Prostate gland (tissue), 2 donors: ENCODE data around the gene CEP112. TPM values are rescaled to one million over a fixed set of nuclear protein-coding genes. Genes with fewer than 3 reads are reported as not detected.

ENCODE experiments used
- DNase-seq: peaks from one replicate; pipeline ENCODE4 v3.0.0-alpha.2; 2019; ENCODE audit warnings: low spot score
- H3K27ac ChIP-seq, 2 donors: fragments of 200-600 bp; sonication (generic); 2 replicates each; pipeline ENCODE4 v1.5.1; 2017 to 2019
- H3K27me3 ChIP-seq: fragments of 200-600 bp; sonication (generic); replicated peaks from 2 replicates; pipeline ENCODE4 v1.5.1; 2019; ENCODE audit not compliant: insufficient read depth
- H3K36me3 ChIP-seq, 2 donors: fragments of 200-600 bp; sonication (generic); 1 replicate in 1 of 2; 2 replicates in 1 of 2; pipeline versions ENCODE4 v1.5.1 to v1.8.1; 2017 to 2019
- H3K4me1 ChIP-seq: fragments of 200-600 bp; sonication (generic); replicated peaks from 2 replicates; pipeline ENCODE4 v1.5.1; 2019
- H3K4me3 ChIP-seq, 2 donors: fragments of 200-600 bp; sonication (generic); 2 replicates each; pipeline ENCODE4 v1.5.1; 2017 to 2019
- H3K9me3 ChIP-seq: fragments of 200-600 bp; sonication (generic); 2 replicates; pipeline ENCODE4 v1.5.1; 2017
- POLR2A ChIP-seq: fragments of 450-650 bp; IDR thresholded peaks from one replicate; pipeline ENCODE4 v1.6.1; 2016; ENCODE audit warnings: antibody characterized with exemption, mild to moderate bottlenecking
- POLR2AphosphoS5 ChIP-seq: sonication (generic); formaldehyde crosslinking; IDR thresholded peaks from one replicate; pipeline ENCODE4 v1.6.1; 2017; ENCODE audit warnings: antibody characterized with exemption
- WGBS: methylation state at CpG from one replicate; pipeline ENCODE4 v1.1.5; 2018; 5-methylcytosine and 5-hydroxymethylcytosine counted together
- intact Hi-C: fragments of 100-400 bp; cut with DNase I; formaldehyde crosslinking; loops from one replicate; pipeline ENCODE4 v1.14.2; 2022
- total RNA-seq, 2 donors: library from RNA; depleted of rRNA; stranded (reverse); fragments of >200 nt; gene quantifications; one replicate each; pipeline ENCODE4 v1.1.0, GENCODE V29; 2016
- TF ChIP-seq, protein P1 (sequence below), 4 experiments: fragments of 200-600 bp in 2 of 4; fragments of 450-650 bp in 2 of 4; sonication (generic) in 2 of 4; IDR thresholded peaks; 1 replicate in 3 of 4; 2 replicates in 1 of 4; pipeline ENCODE4 v1.5.1; 2016 to 2019; ENCODE audit warnings: antibody characterized with exemption in 4 of 4, mild to moderate bottlenecking in 2 of 4, moderate library complexity in 2 of 4

CEP112 gene
- total RNA-seq, 2 donors from 2014 or later, result 2.3 to 22.8 TPM

DNA sequence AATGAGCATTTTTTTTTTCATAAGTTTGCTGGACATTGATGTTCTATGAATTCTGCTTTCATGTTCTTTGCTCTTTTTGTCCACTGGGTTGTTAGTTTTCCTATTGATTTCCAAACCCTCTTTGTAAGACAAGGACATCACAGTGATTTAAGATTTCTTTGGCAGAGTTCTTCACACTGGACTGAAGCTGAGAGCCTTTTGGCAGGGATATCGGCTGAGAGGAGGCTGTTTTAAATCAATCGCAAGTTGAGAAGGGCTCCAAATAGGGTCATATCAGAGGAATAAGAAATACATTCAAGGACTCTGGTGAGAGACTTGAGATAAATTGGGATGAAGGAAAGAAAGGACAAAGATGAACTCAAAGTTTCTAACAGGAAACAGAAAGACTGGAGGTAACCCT lies 464.7 kb downstream of the CEP112 start:
- Histone ChIP-seq H3K9me3 (no peaks in the 10 kb centered on the region), H3K36me3 (no peaks in the 10 kb centered on the region), H3K4me3 (no peak overlapping the region), H3K4me1 (peaks cover 6% of the 10 kb centered on the region), H3K27ac (no peak overlapping the region), H3K27me3 (no peaks in the 10 kb centered on the region)
- intact Hi-C loops, result no loop called here
- no peak for DNase-seq
- no peak for TF ChIP-seq POLR2AphosphoS5
- 45% methylated on average over 2 of the region's 2 CpGs for WGBS

DNA sequence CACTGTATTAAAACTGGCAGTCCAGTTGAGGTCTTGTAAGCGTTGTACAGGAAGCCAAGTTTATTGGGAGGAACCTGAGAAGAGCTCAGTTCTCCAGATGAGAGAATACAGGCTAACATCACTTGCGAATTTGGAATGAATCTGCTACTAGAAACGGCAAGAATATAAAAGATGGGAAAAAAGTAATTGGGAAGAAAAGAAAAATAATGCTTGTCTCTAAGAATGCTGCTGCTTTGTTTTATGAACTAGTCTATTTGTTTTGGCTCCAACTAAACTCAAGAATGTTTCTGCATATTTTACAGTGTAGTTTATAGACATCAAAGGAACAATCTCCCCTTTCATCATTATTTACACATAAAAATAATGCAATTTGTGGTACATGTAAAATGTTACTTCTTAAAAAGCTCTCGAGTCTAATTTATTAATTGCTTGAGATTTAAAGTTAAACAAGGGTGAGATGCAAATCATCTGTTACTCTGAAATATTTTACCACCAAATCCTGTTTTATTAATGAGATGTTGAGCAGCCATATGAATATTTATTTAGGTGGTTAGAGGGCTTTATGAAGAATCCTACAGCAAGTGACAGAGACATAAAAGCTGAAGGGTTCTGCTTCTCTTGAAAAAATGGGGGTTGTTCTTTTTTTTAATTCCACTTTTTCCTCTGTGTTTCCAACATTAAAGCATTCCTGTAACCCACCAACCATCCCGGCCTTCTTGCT lies 468.3 kb downstream of the CEP112 start:
- H3K4me3 ChIP-seq, result no peak overlapping the region
- H3K27me3 ChIP-seq, result no peaks in the 10 kb centered on the region
- peaks cover 6% of the 10 kb centered on the region for H3K4me1 ChIP-seq
- peak overlapping the region; percentile 37 to 75 for H3K27ac ChIP-seq
- TF ChIP-seq, protein P1, sequence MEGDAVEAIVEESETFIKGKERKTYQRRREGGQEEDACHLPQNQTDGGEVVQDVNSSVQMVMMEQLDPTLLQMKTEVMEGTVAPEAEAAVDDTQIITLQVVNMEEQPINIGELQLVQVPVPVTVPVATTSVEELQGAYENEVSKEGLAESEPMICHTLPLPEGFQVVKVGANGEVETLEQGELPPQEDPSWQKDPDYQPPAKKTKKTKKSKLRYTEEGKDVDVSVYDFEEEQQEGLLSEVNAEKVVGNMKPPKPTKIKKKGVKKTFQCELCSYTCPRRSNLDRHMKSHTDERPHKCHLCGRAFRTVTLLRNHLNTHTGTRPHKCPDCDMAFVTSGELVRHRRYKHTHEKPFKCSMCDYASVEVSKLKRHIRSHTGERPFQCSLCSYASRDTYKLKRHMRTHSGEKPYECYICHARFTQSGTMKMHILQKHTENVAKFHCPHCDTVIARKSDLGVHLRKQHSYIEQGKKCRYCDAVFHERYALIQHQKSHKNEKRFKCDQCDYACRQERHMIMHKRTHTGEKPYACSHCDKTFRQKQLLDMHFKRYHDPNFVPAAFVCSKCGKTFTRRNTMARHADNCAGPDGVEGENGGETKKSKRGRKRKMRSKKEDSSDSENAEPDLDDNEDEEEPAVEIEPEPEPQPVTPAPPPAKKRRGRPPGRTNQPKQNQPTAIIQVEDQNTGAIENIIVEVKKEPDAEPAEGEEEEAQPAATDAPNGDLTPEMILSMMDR (IDR thresholded peaks at IDR 0.05), result no peak
- TF ChIP-seq POLR2AphosphoS5, result peak; percentile 57
- 11% methylated on average over 5 of the region's 5 CpGs for WGBS
- peak; percentile 17 for DNase-seq
- no peaks in the 10 kb centered on the region for H3K9me3 ChIP-seq
- intact Hi-C loops, result no loop called here
- no peaks in the 10 kb centered on the region for H3K36me3 ChIP-seq

DNA sequence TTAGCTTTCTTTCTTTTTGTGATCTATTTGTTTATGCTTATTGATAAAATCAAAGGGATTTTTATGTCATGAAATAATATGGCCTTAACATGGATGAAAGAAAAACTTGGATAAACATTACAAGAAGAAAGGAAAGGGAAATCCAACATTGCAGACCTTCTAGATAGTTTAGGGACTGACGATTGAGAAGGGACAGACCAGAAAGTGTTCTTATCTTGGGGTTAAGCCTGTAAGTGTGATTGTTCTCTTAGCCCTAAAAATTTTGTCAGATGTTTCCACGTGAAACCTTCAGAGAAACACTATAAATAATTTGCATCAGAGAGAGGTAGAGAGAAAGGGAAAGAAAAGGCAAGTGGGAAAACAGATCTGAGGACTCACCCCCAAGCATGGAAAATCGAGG lies 473.3 kb downstream of the CEP112 start:
- DNase-seq, result no peak
- Histone ChIP-seq H3K27ac (no peak overlapping the region), H3K9me3 (no peaks in the 10 kb centered on the region), H3K36me3 (no peaks in the 10 kb centered on the region), H3K4me1 (peaks cover 6% of the 10 kb centered on the region), H3K27me3 (no peaks in the 10 kb centered on the region), H3K4me3 (no peak overlapping the region)
- WGBS, result 57% methylated on average over 3 of the region's 3 CpGs
- no peak for TF ChIP-seq POLR2A
- no peak for TF ChIP-seq POLR2AphosphoS5
- TF ChIP-seq, protein P1 (IDR thresholded peaks at IDR 0.05), result no peak
- intact Hi-C loops, result no loop called here

DNA sequence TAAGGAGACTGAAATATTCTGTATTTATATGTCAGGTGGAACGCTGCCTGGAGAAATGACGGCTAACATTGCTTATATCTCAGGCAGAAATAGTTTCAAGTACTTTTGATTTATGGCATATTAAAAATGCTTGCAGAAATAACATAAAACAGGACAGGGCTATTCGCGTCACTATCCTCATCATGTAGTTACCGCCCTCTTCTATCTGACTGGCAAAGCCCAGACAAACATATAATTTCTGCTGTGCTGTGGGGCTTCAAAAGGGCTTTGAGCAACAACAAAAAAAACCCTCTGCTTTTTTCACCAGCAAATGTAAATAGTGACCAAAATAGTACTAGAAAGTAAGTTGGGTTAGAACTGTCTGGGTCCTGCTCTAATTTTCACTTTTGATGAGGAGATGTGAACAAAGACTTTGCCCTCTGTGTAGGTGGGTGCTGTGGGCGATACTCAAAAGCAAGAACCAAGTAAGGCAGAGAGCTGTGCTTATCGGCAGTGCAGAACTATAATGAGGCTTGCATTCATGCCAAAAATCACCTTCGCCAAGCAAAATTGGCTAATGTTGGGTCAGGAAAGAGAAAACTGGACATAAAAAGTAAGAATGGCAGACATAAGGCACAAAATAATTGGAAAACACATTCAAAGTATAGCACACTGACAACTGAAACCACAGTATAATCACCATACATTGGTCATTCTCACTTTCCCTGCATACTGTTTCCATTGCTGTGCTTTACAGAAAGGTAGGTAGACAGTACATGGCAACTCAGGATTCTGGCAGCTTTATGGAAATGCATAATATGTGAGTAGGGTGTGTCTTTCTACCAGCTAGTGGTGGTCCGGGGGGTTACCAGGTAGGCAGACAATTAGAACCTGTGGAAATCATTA lies 479.3 kb downstream of the CEP112 start:
- Histone ChIP-seq H3K9me3 (no peaks in the 10 kb centered on the region), H3K4me3 (no peak overlapping the region), H3K27me3 (no peaks in the 10 kb centered on the region), H3K4me1 (no peaks in the 10 kb centered on the region), H3K27ac (no peak overlapping the region), H3K36me3 (no peaks in the 10 kb centered on the region)
- no peak for DNase-seq
- no peak for TF ChIP-seq POLR2A
- TF ChIP-seq POLR2AphosphoS5, result no peak
- TF ChIP-seq, protein P1 (IDR thresholded peaks at IDR 0.05), result no peak
- 51% methylated on average over 9 of the region's 9 CpGs for WGBS
- intact Hi-C loops, result no loop called here

DNA sequence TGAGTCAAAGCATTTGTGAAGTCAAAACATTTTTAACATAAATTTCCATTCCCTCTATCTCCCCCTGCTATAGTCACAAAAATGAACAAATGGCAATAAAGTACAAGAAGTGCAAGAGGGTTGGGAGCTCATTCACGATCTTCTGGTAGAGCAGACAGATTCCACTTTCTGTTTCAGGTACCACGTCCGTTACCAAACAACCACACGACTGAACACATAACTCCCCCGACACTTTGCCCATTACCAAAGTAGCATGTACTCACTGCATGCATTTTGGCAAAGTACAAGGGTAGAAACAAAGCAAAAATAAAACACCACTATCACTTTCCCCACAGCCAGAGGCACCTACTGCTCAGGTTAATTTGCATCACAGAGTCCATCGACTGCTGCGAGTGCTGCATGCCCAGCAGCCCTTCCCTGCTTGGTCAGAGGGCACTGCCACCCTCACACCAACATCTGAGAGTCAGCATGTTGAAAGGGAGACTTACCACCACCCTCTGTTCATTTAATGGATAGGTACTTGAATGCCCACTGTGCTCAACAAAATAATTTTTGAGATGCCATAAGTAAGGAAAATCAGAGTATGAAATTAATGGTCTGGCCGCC lies 480.2 kb downstream of the CEP112 start:
- Histone ChIP-seq H3K4me3 (no peak overlapping the region), H3K4me1 (no peaks in the 10 kb centered on the region), H3K9me3 (no peaks in the 10 kb centered on the region), H3K36me3 (no peaks in the 10 kb centered on the region), H3K27me3 (no peaks in the 10 kb centered on the region), H3K27ac (no peak overlapping the region)
- intact Hi-C loops, result no loop called here
- no peak for DNase-seq
- TF ChIP-seq POLR2AphosphoS5 (no peak), POLR2A (no peak)
- WGBS, result 80% methylated on average over 8 of the region's 8 CpGs
